Naive B cell (primary cell): ENCODE measurements around the gene ZNF717. TPM values are rescaled to one million over a fixed set of nuclear protein-coding genes. Genes with fewer than 3 reads are reported as not detected.
"Not testable (repeated sequence)": the region's sequence is repeated elsewhere in the genome, so short reads cannot be mapped to it uniquely, and the experiment has no call there.

Source experiments
- ATAC-seq, 2 donors: fragments of 150-1000 bp; cut with Tn5 transposase; 2 replicates each; pipeline ENCODE4 v1.10.0; 2021; ENCODE audit warnings: low read depth in 2 of 2, mild to moderate bottlenecking in 2 of 2, moderate library complexity in 2 of 2
- DNase-seq: peaks from one replicate; pipeline ENCODE4 v3.0.0; 2022
- H3K27ac Mint-ChIP-seq, 6 donors: one replicate each; pipeline ENCODE4 v1.8.0; 2020 to 2022; ENCODE audit warnings: mild to moderate bottlenecking in 6 of 6, mixed read lengths in 6 of 6, moderate library complexity in 5 of 6, inconsistent platforms in 2 of 6
- H3K27me3 Mint-ChIP-seq, 3 donors: one replicate each; pipeline ENCODE4 v1.8.0; 2021 to 2022; ENCODE audit warnings: mixed read lengths in 3 of 3, mild to moderate bottlenecking in 1 of 3
- H3K36me3 Mint-ChIP-seq, 2 donors: one replicate each; pipeline ENCODE4 v1.8.0; 2020 to 2022; ENCODE audit warnings: mixed read lengths in 2 of 2, inconsistent platforms in 1 of 2, mild to moderate bottlenecking in 1 of 2
- H3K4me1 Mint-ChIP-seq, 3 donors: one replicate each; pipeline ENCODE4 v1.8.0; 2020 to 2022; ENCODE audit warnings: mixed read lengths in 3 of 3, inconsistent platforms in 1 of 3, mild to moderate bottlenecking in 1 of 3, moderate library complexity in 1 of 3
- H3K4me3 Mint-ChIP-seq, 8 donors: one replicate each; pipeline ENCODE4 v1.8.0; 2020 to 2022; ENCODE audit warnings: mild to moderate bottlenecking in 8 of 8, mixed read lengths in 8 of 8, moderate library complexity in 8 of 8, inconsistent platforms in 2 of 8
- H3K9me3 Mint-ChIP-seq, 7 donors: one replicate each; pipeline ENCODE4 v1.8.0; 2020 to 2022; ENCODE audit warnings: mixed read lengths in 7 of 7, mild to moderate bottlenecking in 5 of 7, inconsistent platforms in 2 of 7, moderate library complexity in 1 of 7
- polyA plus RNA-seq, 6 donors: library from polyadenylated mRNA; unstranded; fragments of 300-500 nt; fragmentation: Illumina TruSeq; gene quantifications; one replicate each; pipeline ENCODE4 v1.2.3, GENCODE V29; 2021; ENCODE audit warnings: low read depth in 6 of 6

Gene ZNF717
- polyA plus RNA-seq, result 10 to 100 TPM; 10.5 to 28.0 (median 13.8) TPM

DNA sequence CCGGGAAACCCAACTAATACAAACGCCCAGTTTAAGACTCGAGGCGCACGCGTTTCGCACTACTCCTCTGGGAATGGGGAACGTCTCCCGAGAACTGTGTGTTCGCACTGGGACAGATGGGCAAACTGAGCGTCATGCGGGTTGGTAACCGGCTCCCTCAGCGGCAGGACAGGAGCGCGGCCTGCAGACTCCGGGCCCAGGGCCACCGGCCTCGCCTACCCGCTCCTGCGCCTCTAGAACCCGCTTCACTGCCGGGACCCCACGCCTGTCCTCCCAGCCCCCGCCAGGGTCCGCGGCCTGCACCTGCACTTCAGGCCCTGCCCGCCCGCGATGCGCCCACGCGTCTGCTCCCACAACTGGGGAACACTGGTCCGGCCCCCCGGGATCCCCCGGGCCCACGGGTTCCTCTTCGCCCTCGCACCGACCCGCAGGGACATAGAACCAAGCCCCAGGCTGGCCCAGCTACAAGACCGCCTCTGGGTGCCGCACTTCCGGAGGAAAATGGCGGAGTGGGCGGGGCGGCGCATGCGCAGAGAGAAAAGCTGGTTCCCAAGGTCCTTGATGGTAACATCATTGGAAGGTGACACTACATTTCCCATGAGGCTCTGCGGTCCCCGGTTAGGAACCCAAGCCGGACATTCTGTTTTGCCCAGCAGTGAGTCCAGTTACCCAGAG is at the start of gene ZNF717:
Gene ZNF717 (minus strand): TSS at position 469 of the 675 bp plus-strand sequence. CDS start 2,187 bp downstream, outside the sequence.
- ATAC-seq, result peak; percentile 54 to 63
- Mint-ChIP-seq H3K36me3 (peaks cover 0 to 23% of the 10 kb centered on the region in 2 donors), H3K9me3 (peaks cover 0 to 23% (median 13%) of the 10 kb centered on the region in 7 donors)

DNA sequence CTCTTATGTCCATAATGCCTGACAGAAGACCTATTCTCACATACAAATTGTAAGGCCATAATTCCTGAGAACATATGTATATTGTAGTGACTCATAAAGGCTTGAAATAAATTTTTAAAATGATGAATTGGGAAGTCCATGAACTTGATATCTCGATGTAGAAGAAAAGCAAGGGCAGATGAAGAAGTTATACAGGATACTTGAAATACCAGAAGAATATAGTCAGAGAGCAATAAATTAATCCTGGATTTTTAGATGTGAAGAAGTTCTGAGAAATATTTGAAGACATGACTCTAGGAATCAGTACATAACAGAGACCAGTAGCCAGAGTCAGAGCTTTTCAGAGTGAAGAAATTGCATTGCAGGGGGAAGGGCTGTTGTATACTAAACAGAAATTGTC is 45.7 kb upstream of the ZNF717 start:
- H3K4me3 Mint-ChIP-seq, H3K4me1 Mint-ChIP-seq, ATAC-seq, DNase-seq, H3K27me3 Mint-ChIP-seq, H3K27ac Mint-ChIP-seq, H3K36me3 Mint-ChIP-seq: not testable (repeated sequence)
- peaks cover 4 to 34% (median 8%) of the 10 kb centered on the region in 7 donors for H3K9me3 Mint-ChIP-seq

More for the DNA sequence above, at the start of gene ZNF717:
- Mint-ChIP-seq H3K27me3 (peaks cover 0 to 12% (median 3%) of the 10 kb centered on the region in 3 donors), H3K4me3 (peak within 1 kb of the TSS; percentile 93 to 97 (median 96)), H3K4me1 (peaks cover 4 to 28% (median 6%) of the 10 kb centered on the region in 3 donors), H3K27ac (peak within 1 kb of the TSS; percentile 92 to 98 (median 97))
- peak; percentile 96 for DNase-seq

DNA sequence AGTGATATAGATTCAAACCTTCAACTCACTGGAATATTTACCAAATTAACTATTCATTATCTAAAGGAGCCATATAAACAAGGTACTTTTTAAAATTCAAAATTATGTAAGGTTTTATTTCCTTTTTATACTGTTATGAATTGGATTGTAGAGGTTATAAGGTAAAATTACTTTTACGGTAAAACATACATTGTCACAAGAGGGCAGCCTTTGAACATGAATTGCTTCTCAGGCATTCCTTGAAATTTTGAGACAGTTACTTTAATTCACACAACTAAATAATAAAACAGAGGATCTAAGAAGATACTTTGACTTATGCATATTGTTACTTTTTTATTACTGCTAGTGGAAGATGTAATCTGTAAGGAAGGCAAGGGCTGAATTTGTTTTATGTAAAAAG is 32.7 kb upstream of the ZNF717 start:
- H3K4me1 Mint-ChIP-seq, H3K27me3 Mint-ChIP-seq: not testable (repeated sequence)

DNA sequence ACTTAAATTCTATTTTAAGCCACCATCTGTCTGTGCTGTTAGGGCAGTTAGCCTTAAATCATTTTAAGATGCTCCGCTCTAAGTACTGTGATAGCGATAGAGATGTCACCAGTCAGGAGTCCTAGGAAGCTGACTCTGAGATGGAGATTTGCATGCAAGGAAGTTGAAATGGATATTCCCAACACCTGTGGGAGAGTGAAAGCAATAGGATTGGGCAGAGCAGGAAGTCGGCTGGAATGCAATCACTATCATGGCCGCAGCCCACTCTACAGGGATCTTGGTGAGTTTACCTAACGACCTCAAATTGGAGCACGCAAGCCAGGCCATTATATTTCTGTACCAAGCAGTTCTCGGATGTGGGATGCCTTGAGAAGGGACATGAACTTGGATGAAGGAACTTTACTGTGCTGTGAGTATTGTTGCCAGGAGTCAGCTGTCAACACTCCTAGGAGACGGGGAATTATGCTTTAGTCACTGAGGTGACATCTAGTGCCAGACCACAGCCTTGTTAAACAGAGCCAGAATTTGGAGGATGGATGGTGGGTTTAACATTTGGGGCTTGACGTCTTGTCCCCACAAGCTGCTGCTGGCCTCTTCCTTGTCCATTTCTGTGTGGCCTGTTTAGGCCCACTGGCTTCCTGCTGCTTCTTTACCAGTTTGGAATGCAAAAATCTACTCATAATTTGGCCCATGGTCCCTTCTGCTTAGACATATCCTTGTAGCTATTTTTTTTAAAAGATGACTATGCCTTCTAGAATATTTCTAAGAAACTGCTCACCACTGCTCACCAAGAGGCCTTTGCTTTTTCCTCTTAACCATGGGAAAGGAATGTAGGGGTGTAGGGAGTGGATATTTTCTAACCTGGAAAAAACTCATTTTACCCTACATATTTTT is 31.2 kb upstream of the ZNF717 start:
- H3K9me3 Mint-ChIP-seq, DNase-seq, H3K27me3 Mint-ChIP-seq, H3K27ac Mint-ChIP-seq, H3K4me3 Mint-ChIP-seq, H3K36me3 Mint-ChIP-seq, ATAC-seq, H3K4me1 Mint-ChIP-seq: not testable (repeated sequence)

More for the DNA sequence above, 32.7 kb upstream of the ZNF717 start:
- H3K36me3 Mint-ChIP-seq, H3K27ac Mint-ChIP-seq, H3K4me3 Mint-ChIP-seq, ATAC-seq, DNase-seq, H3K9me3 Mint-ChIP-seq: not testable (repeated sequence)

DNA sequence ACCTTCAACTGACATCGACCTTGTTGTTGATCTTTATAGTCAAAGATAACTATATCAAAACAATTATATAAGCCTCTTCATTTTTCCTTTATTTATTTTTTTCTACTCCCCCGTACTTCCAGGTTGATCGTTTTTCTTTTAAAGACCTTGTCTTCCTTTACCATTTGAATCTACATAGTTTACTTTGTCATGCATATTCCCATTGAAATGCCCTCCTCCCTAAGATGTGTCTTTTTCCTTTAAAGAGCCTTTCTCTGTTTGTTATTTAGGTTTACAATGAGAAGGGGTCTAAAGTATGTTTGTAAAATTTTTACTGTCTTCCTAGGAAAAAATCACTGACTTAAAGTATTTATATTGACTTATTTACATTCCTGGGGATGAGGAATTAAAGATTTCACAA is 29.4 kb upstream of the ZNF717 start:
- peaks cover 0 to 8% (median 3%) of the 10 kb centered on the region in 7 donors for H3K9me3 Mint-ChIP-seq
- DNase-seq, result no peak
- no peaks in the 10 kb centered on the region for H3K36me3 Mint-ChIP-seq
- ATAC-seq, result no peak
- H3K27me3 Mint-ChIP-seq, result peaks cover 0 to 7% (median 6%) of the 10 kb centered on the region in 3 donors
- H3K27ac Mint-ChIP-seq, result no peak overlapping the region
- H3K4me1 Mint-ChIP-seq, result no peaks in the 10 kb centered on the region
- no peak overlapping the region for H3K4me3 Mint-ChIP-seq

DNA sequence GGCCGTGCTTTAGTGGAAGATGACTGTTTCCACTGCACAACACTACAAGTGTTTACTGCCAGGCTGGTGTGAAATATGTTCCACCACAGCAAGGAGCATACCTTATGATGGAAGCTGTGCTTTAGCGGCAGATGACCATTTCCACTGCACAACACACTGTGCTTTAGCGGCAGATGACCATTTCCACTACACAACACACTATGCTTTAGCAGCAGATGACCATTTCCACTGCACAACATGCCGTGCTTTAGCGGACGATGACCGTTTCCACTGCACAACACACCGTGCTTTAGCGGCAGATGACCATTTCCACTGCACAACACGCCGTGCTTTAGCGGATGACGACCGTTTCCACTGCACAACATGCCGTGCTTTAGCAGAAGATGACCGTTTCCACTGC is 2.8 kb downstream of the ZNF717 start:
- peak overlapping the region in 3 of 8 donors; percentile 4 to 25 (median 25) for H3K4me3 Mint-ChIP-seq
- H3K27me3 Mint-ChIP-seq, result peaks cover 0 to 6% (median 3%) of the 10 kb centered on the region in 3 donors
- no peak overlapping the region for H3K27ac Mint-ChIP-seq
- H3K9me3 Mint-ChIP-seq, result peaks cover 3 to 27% (median 14%) of the 10 kb centered on the region in 7 donors
- H3K36me3 Mint-ChIP-seq, result peaks cover 26 to 46% of the 10 kb centered on the region in 2 donors
- peaks cover 6 to 28% (median 7%) of the 10 kb centered on the region in 3 donors for H3K4me1 Mint-ChIP-seq
- DNase-seq (no peak), ATAC-seq (no peak)

DNA sequence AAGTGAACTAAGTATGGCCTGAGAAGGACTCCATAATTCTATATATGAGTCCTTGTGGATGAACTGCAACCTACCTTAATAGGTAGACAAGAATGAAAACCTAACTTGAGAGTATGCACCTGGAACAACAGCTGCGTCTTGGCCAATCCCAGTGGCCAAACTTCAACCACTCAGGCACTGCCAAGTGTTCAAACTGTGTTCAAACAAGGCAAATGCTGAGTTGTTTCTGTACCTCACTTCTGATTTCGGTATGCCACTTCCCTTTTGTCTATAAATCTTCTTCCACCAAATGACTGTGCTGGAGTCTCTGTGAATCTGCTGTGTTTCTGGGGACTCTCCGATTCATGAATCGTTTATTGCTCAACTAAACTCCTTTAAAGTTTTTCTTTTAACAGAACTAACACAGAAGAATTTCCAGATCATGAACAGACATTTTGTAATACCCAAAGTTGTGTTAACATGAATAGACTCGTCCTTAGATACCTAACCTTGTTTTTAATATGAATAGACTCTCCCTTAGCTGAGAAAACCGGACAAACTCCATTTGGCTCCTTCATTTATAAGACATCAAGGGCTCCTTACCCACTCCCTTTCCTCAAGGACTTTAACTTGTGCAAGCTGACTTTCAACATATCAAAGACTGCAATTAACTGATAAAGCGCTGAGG is 4.1 kb downstream of the ZNF717 start:
- H3K4me1 Mint-ChIP-seq, result peaks cover 6 to 27% (median 7%) of the 10 kb centered on the region in 3 donors
- peaks cover 3 to 37% (median 23%) of the 10 kb centered on the region in 7 donors for H3K9me3 Mint-ChIP-seq
- H3K27me3 Mint-ChIP-seq, result no peaks in the 10 kb centered on the region
- no peak overlapping the region for H3K27ac Mint-ChIP-seq
- peaks cover 38 to 58% of the 10 kb centered on the region in 2 donors for H3K36me3 Mint-ChIP-seq
- DNase-seq, result no peak
- no peak for ATAC-seq
- H3K4me3 Mint-ChIP-seq, result peak overlapping the region in 2 of 8 donors; percentile 30 to 63

DNA sequence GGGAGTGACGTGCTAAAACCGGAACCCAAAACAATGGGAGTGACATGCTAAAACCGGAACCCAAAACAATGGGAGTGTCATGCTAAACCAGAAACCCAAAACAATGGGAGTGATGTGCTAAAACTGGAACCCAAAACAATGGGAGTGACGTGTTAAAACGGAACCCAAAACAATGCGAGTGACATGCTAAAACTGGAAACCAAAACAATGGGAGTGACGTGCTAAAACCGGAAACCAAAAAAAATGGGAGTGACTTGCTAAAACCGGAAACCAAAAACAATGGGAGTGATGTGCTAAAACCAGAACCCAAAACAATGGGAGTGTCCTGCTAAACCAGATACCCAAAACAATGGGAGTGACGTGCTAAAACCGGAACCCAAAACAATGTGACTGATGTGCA is 7.6 kb downstream of the ZNF717 start:
- peaks cover 3 to 38% (median 23%) of the 10 kb centered on the region in 7 donors for H3K9me3 Mint-ChIP-seq
- ATAC-seq, H3K27me3 Mint-ChIP-seq, DNase-seq, H3K27ac Mint-ChIP-seq: not testable (repeated sequence)
- peak overlapping the region in 1 of 8 donors; percentile 15 for H3K4me3 Mint-ChIP-seq
- peaks cover 0 to 12% (median 3%) of the 10 kb centered on the region in 3 donors for H3K4me1 Mint-ChIP-seq
- H3K36me3 Mint-ChIP-seq, result peaks cover 38 to 52% of the 10 kb centered on the region in 2 donors

DNA sequence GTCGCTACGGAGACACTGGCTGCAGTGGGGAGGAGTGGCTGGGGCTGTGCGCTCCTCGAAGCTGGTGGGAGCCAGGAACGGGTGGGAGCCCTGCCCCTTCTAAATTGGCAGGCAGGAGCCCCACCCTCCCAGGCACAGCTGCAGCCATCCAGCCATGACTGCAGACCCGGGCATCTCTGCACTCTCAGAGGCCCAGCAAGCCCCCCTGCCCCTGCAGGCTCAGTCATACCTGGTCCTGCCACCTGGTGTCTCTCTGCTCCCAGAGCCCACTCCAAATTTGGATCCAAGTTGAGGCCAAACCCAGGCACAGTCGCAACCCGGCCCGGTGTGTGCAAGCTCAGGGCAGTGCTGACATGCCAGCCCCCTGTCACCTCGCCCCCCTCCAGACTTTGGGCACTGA is 13.7 kb downstream of the ZNF717 start:
- H3K4me3 Mint-ChIP-seq, DNase-seq, H3K27me3 Mint-ChIP-seq, ATAC-seq, H3K27ac Mint-ChIP-seq: not testable (repeated sequence)
- peaks cover 0 to 14% (median 4%) of the 10 kb centered on the region in 3 donors for H3K4me1 Mint-ChIP-seq
- peaks cover 36 to 46% of the 10 kb centered on the region in 2 donors for H3K36me3 Mint-ChIP-seq
- peaks cover 0 to 54% (median 29%) of the 10 kb centered on the region in 7 donors for H3K9me3 Mint-ChIP-seq

DNA sequence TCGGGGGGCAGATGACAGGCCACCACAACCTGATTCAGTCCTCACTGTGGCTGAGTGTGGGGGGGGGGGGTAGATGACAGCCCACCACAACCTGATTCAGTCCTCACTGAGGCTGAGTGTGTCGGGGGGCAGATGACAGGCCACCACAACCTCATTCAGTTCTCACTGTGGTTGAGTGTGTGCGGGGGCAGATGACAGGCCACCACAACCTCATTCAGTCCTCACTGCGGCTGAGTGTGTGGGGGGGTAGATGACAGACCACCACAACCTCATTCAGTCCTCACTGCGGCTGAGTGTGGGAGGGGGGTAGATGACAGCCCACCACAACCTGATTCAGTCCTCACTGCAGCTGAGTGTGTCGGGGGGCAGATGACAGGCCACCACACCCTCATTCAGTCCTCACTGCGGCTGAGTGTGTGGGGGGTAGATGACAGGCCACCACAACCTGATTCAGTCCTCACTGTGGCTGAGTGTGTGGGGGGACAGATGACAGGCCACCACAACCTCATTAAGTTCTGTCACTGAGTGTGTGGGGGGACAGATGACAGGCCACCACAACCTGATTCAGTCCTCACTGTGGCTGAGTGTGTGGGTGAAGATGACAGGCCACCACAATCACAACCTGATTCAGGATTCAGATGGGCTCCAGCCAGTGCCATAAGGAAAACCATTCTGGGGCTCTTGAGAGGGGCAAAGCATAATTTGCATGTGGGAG is 16.9 kb downstream of the ZNF717 start:
- Mint-ChIP-seq H3K4me1 (peaks cover 3 to 14% (median 4%) of the 10 kb centered on the region in 3 donors), H3K9me3 (peaks cover 1 to 74% (median 56%) of the 10 kb centered on the region in 7 donors), H3K36me3 (peaks cover 54 to 66% of the 10 kb centered on the region in 2 donors), H3K27me3 (no peaks in the 10 kb centered on the region), H3K4me3 (no peak overlapping the region), H3K27ac (no peak overlapping the region)
- ATAC-seq (no peak), DNase-seq (no peak)

DNA sequence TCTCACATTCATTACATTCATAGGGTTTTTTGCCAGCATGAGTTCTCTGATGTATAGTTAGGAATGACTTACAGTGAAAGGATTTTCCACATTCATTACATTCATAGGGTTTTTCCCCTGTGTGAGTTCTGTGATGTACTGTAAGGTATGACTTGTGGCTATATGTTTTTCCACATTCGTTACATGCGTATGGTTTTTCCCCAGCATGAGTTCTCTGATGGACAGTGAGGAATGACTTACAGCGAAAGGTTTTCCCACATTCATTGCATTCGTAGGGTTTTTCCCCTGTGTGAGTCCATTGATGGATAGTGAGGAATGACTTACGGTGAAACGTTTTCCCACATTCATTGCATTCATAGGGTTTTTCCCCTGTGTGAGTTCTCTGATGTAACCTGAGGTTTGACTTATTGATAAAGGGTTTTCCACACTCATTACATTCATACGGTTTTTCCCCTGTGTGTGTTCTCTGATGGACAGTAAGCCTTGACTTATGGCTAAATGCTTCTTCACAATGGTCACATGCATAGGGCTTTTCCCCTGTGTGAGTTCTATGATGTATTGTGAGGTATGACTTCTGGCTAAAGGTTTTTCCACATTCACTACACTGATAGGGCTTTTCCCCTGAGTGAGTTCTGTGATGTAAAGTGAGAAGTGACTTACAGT is 47.4 kb downstream of the ZNF717 start:
- H3K4me1 Mint-ChIP-seq, result no peaks in the 10 kb centered on the region
- peaks cover 12 to 97% (median 91%) of the 10 kb centered on the region in 7 donors for H3K9me3 Mint-ChIP-seq
- no peaks in the 10 kb centered on the region for H3K27me3 Mint-ChIP-seq
- no peak for DNase-seq
- no peak overlapping the region for H3K27ac Mint-ChIP-seq
- no peak overlapping the region for H3K4me3 Mint-ChIP-seq
- peaks cover 36% of the 10 kb centered on the region in 2 donors for H3K36me3 Mint-ChIP-seq
- no peak for ATAC-seq

DNA sequence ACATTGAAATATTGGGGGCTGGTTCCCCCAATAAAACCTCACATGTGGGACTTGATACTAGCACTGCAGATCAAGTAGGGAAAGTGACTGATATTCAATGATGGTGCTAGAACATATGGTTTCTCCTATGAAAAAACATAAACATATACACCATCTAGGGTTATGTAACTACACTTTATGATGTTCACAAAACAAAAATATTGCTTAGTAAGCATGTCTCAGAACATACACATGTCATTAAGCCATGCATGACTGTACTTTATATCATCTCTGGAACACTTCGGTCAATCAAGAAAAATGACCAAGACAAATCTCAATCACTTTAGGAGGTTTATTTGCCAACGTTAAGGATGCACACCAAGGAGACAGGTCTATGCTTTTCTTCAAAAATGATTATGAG is 57.4 kb downstream of the ZNF717 start:
- no peak overlapping the region for H3K4me3 Mint-ChIP-seq
- ATAC-seq (no peak), DNase-seq (no peak)
- no peaks in the 10 kb centered on the region for H3K27me3 Mint-ChIP-seq
- H3K27ac Mint-ChIP-seq, result no peak overlapping the region
- peaks cover 31 to 96% (median 93%) of the 10 kb centered on the region in 7 donors for H3K9me3 Mint-ChIP-seq
- H3K4me1 Mint-ChIP-seq, result peaks cover 0 to 5% (median 0%) of the 10 kb centered on the region in 3 donors
- H3K36me3 Mint-ChIP-seq, result peaks cover 59 to 77% of the 10 kb centered on the region in 2 donors
